ENCODE results near the gene SSTR4. TPM values are rescaled to one million over a fixed set of nuclear protein-coding genes. Genes with fewer than 3 reads are reported as not detected.

The SSTR4 gene
- total and polyA plus RNA-seq, 4 donors, result 0.06 TPM; not detected in 3

DNA sequence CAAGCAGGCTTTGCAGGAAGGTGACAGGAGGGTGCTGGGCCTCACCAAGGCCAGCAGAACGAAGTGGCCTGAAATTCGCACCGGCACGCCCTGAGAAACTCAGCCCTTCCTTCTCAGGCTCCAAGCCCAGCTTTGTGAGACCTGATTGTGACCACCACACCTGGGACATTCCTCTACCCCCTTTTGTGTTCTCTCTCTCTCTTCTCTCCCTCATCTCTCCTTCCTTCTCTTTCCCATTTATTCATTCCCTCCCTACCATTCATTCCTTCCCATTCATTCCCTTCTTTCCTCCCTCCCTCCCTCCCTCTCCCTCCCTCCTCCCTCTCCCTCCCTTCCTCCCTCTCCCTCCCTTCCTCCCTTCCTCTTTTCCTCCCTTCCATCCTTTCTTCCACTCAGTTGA is 42.2 kb downstream of the SSTR4 start:
- DNase-seq, result no peak
- no peak for ATAC-seq (ENCODE audit: insufficient read depth, low FRiP score)
- H3K36me3 ChIP-seq (ENCODE audit: control insufficient read depth in 4 of 4, insufficient read depth in 4 of 4, low read length in 4 of 4), result peaks cover 0 to 3% (median 0%) of the 10 kb centered on the region in 4 donors
- TF ChIP-seq CTCF (IDR thresholded peaks at IDR 0.05; ENCODE audit: control extremely low read depth, extremely low read depth), result no peak
- no peak overlapping the region for H3K27ac ChIP-seq (ENCODE audit: low read depth in 1 of 2, low read length in 1 of 2)
- 67 to 80% methylated on average over 4 of the region's 4 CpGs for WGBS, 2 donors
- peaks cover 0 to 15% (median 0%) of the 10 kb centered on the region in 5 donors for H3K4me1 ChIP-seq (ENCODE audit: control insufficient read depth in 5 of 5, insufficient read depth in 5 of 5, low read length in 5 of 5)
- no peaks in the 10 kb centered on the region for H3K27me3 ChIP-seq (ENCODE audit: control insufficient read depth in 3 of 3, insufficient read depth in 3 of 3, low read length in 2 of 3)
- H3K9ac ChIP-seq (ENCODE audit: insufficient read depth in 1 of 2, low read length in 2 of 2), result no peak overlapping the region
- peaks cover 0 to 3% (median 0%) of the 10 kb centered on the region in 4 donors for H3K9me3 ChIP-seq (ENCODE audit: control insufficient read depth in 4 of 4, insufficient read depth in 3 of 4, low read length in 3 of 4)
- H3K4me3 ChIP-seq, result no peak overlapping the region

DNA sequence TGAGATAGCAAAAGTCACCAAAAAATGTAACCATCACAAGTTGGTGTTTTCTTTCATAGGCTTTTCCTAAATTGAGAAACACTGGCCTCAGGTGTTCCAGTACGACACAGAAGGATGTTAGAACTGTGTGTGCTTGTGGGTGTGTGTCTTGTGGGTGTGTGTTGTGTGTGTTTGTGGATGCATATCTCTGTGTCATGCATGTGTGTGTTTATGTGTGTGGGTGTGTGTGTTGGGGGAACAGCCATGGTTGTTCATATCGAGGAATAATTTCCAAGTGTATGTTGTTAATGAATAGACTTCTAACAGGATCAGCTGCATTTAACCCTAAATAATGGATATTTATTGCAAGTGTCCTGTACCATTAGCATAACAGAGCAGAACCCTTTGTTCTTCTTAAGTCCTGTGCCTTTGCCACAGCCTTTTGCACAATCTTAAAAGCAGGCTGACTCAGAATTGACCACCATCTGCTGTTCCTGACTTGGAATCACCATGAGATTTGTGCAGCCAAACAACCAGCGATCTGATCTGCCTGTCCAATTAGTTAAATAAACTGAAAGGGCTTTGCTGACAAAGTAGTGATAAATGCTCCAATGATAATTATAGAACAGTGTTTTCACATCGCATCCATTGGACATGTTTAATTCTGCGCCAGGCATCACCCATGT is 43.4 kb downstream of the SSTR4 start:
- Histone ChIP-seq H3K9me3 (ENCODE audit: control insufficient read depth in 4 of 4, insufficient read depth in 3 of 4, low read length in 3 of 4) (peaks cover 0 to 3% (median 0%) of the 10 kb centered on the region in 4 donors), H3K27me3 (ENCODE audit: control insufficient read depth in 3 of 3, insufficient read depth in 3 of 3, low read length in 2 of 3) (no peaks in the 10 kb centered on the region), H3K4me3 (no peak overlapping the region), H3K9ac (ENCODE audit: insufficient read depth in 1 of 2, low read length in 2 of 2) (no peak overlapping the region), H3K4me1 (ENCODE audit: control insufficient read depth in 5 of 5, insufficient read depth in 5 of 5, low read length in 5 of 5) (peaks cover 0 to 20% (median 0%) of the 10 kb centered on the region in 5 donors), H3K36me3 (ENCODE audit: control insufficient read depth in 4 of 4, insufficient read depth in 4 of 4, low read length in 4 of 4) (peaks cover 0 to 3% (median 0%) of the 10 kb centered on the region in 4 donors), H3K27ac (ENCODE audit: low read depth in 1 of 2, low read length in 1 of 2) (peak overlapping the region in 1 of 2 donors; percentile 3)
- TF ChIP-seq CTCF (IDR thresholded peaks at IDR 0.05; ENCODE audit: control extremely low read depth, extremely low read depth), result no peak
- WGBS, 2 donors, result 72 to 83% methylated on average over 5 of the region's 5 CpGs
- DNase-seq (no peak), ATAC-seq (ENCODE audit: insufficient read depth, low FRiP score) (no peak)

DNA sequence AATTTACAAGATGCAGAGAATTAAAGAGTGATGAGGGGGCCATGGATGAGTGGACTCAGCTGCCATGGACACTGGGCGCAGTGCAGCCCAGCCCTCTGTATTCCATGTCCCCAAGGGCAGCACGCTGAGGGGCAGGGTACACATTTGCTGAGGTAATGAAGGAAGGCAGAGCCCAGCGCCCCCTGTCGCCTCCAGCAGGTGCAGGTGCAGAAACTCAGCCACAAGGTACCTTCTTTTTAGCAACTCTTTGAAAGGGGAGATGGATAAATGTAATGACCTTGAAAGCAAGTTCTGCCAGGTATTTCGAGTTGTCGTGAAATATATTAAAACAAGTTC is 43.9 kb downstream of the SSTR4 start:
- DNase-seq (no peak), ATAC-seq (ENCODE audit: insufficient read depth, low FRiP score) (no peak)
- TF ChIP-seq CTCF (IDR thresholded peaks at IDR 0.05; ENCODE audit: control extremely low read depth, extremely low read depth), result no peak
- 79 to 80% methylated on average over 6 of the region's 6 CpGs for WGBS, 2 donors
- H3K36me3 ChIP-seq (ENCODE audit: control insufficient read depth in 4 of 4, insufficient read depth in 4 of 4, low read length in 4 of 4), result peaks cover 0 to 3% (median 0%) of the 10 kb centered on the region in 4 donors
- H3K4me3 ChIP-seq, result no peak overlapping the region
- peaks cover 0 to 20% (median 0%) of the 10 kb centered on the region in 5 donors for H3K4me1 ChIP-seq (ENCODE audit: control insufficient read depth in 5 of 5, insufficient read depth in 5 of 5, low read length in 5 of 5)
- no peak overlapping the region for H3K9ac ChIP-seq (ENCODE audit: insufficient read depth in 1 of 2, low read length in 2 of 2)
- peak overlapping the region in 1 of 2 donors; percentile 3 for H3K27ac ChIP-seq (ENCODE audit: low read depth in 1 of 2, low read length in 1 of 2)
- peaks cover 0 to 3% (median 0%) of the 10 kb centered on the region in 4 donors for H3K9me3 ChIP-seq (ENCODE audit: control insufficient read depth in 4 of 4, insufficient read depth in 3 of 4, low read length in 3 of 4)
- H3K27me3 ChIP-seq (ENCODE audit: control insufficient read depth in 3 of 3, insufficient read depth in 3 of 3, low read length in 2 of 3), result no peaks in the 10 kb centered on the region

Measured in lung (tissue), 12 donors.